Hematopoietic multipotent progenitor cell treated with erythropoietin and hydrocortisone succinate and interleukin-3 and kit ligand, for 4 days (in vitro differentiated cells): ENCODE data around the gene SPINK4.

ENCODE experiments used
- DNase-seq: peaks from one replicate; pipeline ENCODE4 v3.0.0-alpha.2; 2015

The SPINK4 gene

DNA sequence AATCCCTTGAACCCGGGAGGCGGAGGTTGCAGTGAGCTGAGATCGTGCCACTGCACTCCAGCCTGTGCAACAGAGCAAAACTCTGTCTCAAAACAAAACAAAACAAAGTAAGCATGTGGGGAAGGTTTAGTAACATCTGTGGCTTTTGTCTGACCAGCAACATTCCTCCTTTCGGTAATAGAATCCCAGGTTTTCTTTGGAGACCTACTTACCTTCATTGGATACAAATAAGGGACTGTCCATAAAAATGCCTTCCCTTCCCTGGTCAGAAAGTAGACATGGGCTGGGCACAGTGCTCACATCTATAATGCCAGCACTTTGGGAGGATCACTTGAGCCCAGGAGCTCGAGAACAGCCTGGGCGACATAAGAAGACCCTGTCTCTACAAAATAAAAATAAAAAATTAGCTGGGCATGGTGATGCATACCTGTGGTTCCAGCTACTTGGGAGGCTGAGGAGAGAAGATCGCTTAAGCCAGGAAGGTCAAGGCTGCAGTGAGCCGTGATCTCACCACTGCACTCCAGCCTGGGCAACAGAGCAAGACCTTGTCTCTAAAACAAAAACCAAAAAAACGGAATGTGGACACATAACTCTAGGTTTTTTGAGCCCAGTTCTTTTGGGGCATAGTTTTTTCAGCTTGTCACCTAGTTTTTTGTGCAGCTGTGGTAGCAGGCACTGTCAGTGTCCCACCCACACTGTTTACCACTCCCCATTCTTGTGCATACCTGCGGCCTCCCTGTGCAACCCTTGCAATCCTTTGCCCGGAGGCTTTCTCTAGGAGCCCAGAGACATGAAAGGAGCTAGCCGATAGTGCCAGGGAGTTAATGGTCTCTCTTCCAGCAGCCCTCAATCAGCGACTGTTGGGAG lies 9.0 kb upstream of the SPINK4 start:
- DNase-seq, result no peak

DNA sequence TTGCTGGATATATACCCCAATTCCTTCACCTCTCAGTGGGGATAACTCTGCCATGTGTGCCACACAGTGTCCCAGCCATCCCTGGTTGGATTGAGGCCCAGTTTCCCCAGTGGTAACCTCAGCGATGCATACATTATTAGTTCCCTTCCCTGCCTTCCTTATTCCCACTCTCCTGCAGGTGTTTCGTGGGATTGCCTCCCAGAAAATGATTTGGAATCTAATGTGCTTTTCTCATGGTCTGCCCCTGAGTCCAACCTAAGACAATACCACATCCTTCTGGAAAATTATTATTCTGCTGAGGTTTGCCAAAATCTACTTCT lies 8.4 kb upstream of the SPINK4 start:
- DNase-seq, result no peak

GRCh38 chr9:33232815-33233214 lies 7.2 kb upstream of the SPINK4 start:
- no peak for DNase-seq

DNA sequence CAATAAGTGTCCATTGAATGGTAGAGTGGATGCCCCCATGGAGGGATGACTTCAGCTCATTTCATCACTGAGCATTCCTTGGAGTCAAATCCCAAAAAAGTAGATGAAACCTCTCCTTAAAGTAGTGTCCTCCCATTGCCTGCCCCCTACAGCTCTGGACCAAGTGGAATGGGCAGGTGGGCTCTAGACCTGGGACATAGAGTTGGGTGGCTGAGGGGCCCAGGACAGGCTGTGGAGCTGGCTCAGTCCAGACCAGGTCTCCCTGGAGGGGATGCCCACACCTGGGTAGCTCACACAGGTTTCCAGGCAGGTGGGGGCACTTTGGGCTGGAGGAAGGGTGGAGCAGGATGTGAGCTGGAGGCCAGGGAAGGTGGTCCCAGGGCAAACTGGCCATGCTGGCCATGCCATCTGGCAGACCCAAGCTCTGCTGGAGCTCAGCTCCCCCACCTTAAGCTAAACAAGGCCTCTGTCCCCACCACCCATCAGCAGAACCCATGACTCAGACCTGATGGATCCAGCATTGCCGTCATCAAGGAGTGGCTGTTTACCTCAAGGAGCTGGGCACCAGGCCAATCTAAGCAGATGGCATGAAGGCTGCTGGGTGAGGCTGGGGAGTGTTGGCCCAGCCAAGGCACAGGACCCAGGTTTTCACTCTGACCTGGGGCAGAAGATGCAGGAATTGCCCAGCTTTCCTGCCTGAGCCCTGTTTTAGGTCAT lies 6.2 kb upstream of the SPINK4 start:
- DNase-seq, result peak; percentile 82

DNA sequence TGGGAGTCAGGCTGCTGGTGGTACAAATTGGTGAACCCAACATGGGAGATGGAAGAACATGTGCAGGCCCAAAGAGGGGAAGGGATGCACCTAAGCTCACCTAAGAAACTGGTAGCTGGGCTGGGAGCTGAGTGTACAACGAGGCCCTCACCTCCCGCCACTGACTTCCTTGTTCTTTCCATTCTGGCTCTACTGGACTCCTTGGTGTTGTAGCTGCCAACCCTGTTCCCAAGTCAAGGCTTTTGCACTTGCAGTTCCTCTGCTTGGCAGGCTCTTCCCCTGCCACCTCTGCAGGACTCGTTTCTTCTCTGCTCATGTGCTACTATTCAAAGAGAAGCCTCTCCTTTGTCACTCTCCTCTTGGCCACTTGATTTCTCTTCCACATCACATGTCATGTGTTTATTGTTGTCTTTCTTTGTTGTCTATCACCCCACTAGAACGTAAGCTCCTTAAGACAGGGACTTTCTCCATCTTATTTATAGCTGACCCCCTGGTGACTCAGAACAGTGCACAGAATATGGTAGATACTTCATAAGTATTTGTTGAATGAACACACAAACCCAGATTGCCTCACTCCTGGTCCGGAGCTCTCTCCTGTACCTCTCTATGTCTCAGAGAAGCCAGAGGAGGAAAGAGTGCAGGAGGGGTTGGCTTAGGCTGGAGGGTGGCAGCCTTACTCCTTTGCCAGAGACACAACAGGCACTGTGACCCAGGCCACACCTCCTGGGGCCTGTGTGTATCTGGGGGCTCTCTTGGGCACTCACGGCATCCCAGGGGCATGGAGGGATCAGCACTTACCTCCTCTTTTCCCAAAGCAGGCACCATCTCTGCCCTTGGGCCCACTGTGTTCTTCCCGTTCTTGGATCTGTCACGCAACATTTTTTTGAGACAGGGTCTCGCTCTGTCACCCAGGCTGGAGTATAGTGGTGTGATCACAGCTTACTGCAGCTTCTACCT lies 5.2 kb upstream of the SPINK4 start:
- DNase-seq, result no peak

DNA sequence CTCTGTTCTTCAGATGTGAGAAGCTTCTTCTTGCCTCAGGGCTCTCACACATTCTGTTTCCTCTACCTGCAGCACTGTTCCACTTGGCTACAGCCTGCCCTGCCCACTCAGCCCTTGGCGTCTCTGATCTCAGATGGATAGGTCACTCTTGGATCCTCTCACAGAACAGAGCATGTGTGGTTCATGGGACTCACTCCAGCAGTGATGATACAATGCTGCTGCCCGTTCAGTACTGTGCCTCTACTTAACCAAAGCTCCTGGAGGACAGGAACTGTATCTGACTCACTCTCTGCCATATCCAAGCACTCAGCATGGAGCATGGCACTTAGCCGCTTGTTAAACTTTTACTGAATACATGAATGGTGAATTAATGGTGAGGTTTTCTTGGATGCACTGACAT lies 3.4 kb upstream of the SPINK4 start:
- no peak for DNase-seq

GRCh38 chr9:33241298-33241697 lies 1.3 kb downstream of the SPINK4 start:
- DNase-seq, result no peak

DNA sequence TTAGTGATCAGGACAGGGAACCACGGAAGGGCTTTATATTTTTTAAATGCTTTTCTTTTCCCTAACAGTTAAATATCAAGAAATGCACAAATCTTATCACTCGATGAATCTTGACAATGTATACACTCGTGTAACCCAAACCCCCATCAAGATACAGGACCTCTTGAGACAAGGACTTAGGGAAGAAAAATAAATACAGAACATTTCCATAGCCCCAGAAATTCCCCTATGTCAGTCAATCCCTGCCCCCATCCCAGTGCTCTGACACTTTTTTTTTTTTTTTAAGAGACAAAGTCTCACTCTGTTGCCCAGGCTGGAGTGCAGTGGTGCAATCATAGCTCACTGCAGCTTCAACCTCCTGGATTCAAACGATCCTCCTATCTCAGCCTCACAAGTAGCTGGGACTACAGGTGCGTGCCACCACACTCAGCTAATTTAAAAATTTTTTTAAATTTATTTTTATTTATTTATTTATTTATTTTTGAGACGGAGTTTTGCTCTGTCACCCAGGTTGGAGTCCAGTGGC lies 2.7 kb downstream of the SPINK4 start:
- no peak for DNase-seq

DNA sequence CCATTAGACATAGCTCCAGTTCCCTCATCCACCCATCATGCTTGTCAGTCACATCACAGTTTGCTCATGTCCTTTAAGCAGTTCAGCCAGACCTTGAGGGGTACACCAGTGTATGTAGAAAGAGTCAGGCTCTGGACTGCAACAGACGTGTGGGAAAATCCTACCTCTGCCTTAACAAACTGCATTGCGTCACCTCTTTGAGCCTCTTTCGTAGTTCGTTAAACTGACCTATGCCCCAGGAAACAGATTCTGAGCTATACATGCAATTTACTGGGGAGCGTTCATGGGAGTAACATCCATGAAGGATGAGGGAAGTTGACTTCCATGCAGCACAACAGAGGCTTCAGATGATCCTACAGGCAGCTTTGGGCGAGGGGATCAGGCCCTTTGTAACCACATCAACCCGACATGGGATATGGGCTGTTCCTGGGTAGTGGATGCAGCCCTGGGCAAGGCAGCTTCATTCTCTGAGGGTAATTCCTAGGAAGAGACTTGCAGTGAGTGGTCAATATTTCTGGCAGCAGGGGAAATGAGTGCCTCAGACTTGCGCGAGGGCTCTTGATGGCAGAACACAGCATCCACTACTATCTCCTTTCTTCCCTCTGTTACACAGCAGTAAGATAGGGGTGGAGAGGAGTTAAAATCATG lies 4.3 kb downstream of the SPINK4 start:
- no peak for DNase-seq

- DNase-seq, result no peak
Observed at GRCh38 chr9:33245341-33245740, 5.4 kb downstream of the SPINK4 start.

DNA sequence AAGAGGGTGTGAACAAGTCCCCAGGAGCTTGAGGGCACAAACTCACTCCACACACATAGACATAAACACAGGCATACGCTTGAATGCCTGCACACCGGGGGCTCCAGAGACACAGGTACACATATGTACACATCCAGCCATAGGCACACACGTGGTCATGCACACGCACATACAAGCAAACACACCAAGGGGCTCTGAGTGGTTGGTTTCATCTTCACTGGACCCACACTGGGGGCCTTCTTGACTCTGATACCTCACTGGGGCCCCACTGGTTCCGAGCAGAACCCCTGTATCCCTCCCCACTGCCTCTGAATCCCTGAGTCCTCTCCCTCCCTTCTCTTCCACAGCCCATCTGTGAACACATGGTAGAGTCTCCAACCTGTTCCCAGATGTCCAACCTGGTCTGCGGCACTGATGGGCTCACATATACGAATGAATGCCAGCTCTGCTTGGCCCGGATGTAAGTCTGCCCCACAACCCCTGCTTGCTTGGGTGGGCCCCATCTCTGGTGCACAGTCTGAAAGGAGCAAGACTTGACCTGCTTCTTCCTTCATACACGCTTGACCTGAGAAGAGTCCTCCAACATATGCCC lies 6.4 kb downstream of the SPINK4 start:
- no peak for DNase-seq

DNA sequence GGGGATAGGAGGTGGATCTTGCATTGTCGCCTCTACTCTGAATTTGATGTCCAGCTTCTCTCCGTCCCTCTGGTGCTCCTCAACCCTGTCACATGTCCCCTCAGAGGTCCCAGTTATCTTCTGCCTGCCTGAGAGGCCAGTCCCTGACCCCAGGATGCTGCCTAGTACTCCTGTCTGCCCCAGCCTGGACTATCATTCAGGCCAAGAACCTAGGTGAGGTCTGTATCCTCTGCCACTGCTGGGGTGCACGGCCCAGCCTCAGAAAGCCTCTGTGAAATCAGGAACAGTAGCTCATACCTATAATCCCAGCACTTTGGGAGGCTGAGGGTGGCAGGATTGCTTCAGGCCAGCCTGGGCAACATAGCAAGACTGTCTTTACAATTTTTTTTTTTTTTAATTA lies 8.6 kb downstream of the SPINK4 start:
- DNase-seq, result no peak

- DNase-seq, result no peak
Observed at GRCh38 chr9:33249087-33249658, 9.2 kb downstream of the SPINK4 start.

DNA sequence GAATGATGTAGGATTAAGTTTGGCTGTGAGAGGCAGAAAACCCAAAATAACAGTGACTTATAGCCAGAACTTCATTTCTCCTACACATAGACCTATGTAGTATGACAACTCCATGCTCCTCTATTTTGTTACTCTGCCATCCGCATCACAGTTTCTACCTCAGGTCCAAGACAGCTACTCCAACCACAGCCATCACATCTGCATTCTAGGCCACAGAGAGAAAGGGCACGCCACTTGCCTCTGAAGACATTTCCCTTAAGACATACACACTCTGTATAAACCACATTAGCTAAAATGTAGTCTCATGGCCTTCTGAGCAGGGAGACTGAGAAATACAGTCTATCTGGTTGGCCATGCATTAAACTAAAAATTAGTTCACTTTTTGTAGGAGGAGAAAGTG lies 10.0 kb downstream of the SPINK4 start:
- DNase-seq, result no peak

GRCh38 chr9:33250458-33250995 lies 10.6 kb downstream of the SPINK4 start:
- no peak for DNase-seq

GRCh38 chr9:33254211-33254610 lies 14.2 kb downstream of the SPINK4 start:
- DNase-seq, result no peak

GRCh38 chr9:33255014-33255413 lies 15.0 kb downstream of the SPINK4 start:
- DNase-seq, result no peak

- DNase-seq, result no peak
Observed at GRCh38 chr9:33255471-33255870, 15.5 kb downstream of the SPINK4 start.

GRCh38 chr9:33256236-33256635 lies 16.3 kb downstream of the SPINK4 start:
- no peak for DNase-seq

DNA sequence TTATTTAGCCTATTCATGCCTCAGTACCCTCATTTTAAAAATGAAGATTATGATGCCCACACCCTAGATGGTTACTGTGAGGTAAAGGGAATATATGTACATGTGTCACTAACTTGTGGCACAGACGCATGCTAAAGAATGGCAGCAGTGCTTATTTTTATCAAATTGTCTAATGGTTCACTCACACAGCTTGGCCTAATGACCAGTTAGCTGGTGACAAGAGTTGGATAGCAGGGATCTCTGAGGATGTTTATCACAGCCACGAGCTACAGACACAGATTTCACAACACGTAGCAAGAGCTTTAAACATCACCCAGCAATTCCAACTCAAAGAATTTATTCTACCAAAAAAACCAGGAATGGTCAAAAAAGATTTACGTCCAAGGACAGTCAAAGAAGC lies 17.3 kb downstream of the SPINK4 start:
- no peak for DNase-seq

GRCh38 chr9:33260372-33260771 lies 20.4 kb downstream of the SPINK4 start:
- DNase-seq, result peak; percentile 31
